Measurements from ENCODE around the gene NTM. TPM values are rescaled to one million over a fixed set of nuclear protein-coding genes. Genes with fewer than 3 reads are reported as not detected.

NTM gene
- total and polyA plus RNA-seq, 8 donors = 0.04 to 4.4 (median 0.50) TPM

- intact Hi-C loops (cut with DNase I) = no loop called here
- FAIRE-seq = no peak
- TF ChIP-seq CTCF (IDR thresholded peaks at IDR 0.05) = no peak
Observed at GRCh38 chr11:132036746-132037466, 666.5 kb downstream of the NTM start.

GRCh38 chr11:132037467-132037862 lies 667.0 kb downstream of the NTM start:
- FAIRE-seq (no peak), ATAC-seq (no peak), DNase-seq (no peak)
- intact Hi-C loops (cut with DNase I) = no loop called here
- TF ChIP-seq CTCF (IDR thresholded peaks at IDR 0.05) = no peak
- Histone ChIP-seq H3K4me3 (no peak overlapping the region), H3K27me3 (no peaks in the 10 kb centered on the region), H3K27ac (no peak overlapping the region), H3K36me3 (no peaks in the 10 kb centered on the region), H3K9me3 (no peaks in the 10 kb centered on the region), H3K4me1 (no peaks in the 10 kb centered on the region)
- 90 to 91% methylated on average over 3 of the region's 3 CpGs for WGBS, 2 donors

More at GRCh38 chr11:132036746-132037466, 666.5 kb downstream of the NTM start:
- Histone ChIP-seq H3K27me3 (no peaks in the 10 kb centered on the region), H3K4me3 (no peak overlapping the region), H3K27ac (no peak overlapping the region), H3K9me3 (no peaks in the 10 kb centered on the region), H3K4me1 (no peaks in the 10 kb centered on the region), H3K36me3 (no peaks in the 10 kb centered on the region)
- DNase-seq (no peak), ATAC-seq (no peak)
- WGBS, 2 donors = 70 to 81% methylated on average over 4 of the region's 4 CpGs

- FAIRE-seq = no peak
- ATAC-seq = no peak
- no peaks in the 10 kb centered on the region for H3K4me1 ChIP-seq
- WGBS, 2 donors = 68 to 72% methylated on average over 4 of the region's 4 CpGs
- H3K27me3 ChIP-seq = no peaks in the 10 kb centered on the region
- no peak overlapping the region for H3K27ac ChIP-seq
- TF ChIP-seq CTCF (IDR thresholded peaks at IDR 0.05) = no peak
- DNase-seq = no peak
- no peaks in the 10 kb centered on the region for H3K36me3 ChIP-seq
- H3K9me3 ChIP-seq = no peaks in the 10 kb centered on the region
- H3K4me3 ChIP-seq = no peak overlapping the region
- intact Hi-C loops (cut with DNase I) = no loop called here
Observed at GRCh38 chr11:132037956-132038355, 667.5 kb downstream of the NTM start.

GRCh38 chr11:132039521-132039920 lies 669.1 kb downstream of the NTM start:
- FAIRE-seq (no peak), ATAC-seq (no peak), DNase-seq (no peak)
- H3K4me1 ChIP-seq = no peaks in the 10 kb centered on the region
- H3K27me3 ChIP-seq = no peaks in the 10 kb centered on the region
- intact Hi-C loops (cut with DNase I) = no loop called here
- H3K4me3 ChIP-seq = no peak overlapping the region
- no peak for TF ChIP-seq CTCF (IDR thresholded peaks at IDR 0.05)
- H3K9me3 ChIP-seq = no peaks in the 10 kb centered on the region
- no peaks in the 10 kb centered on the region for H3K36me3 ChIP-seq
- no peak overlapping the region for H3K27ac ChIP-seq
- WGBS, 2 donors = 85 to 93% methylated on average over 7 of the region's 7 CpGs

GRCh38 chr11:132042296-132042695 lies 671.9 kb downstream of the NTM start:
- no peak for TF ChIP-seq CTCF (IDR thresholded peaks at IDR 0.05)
- no peaks in the 10 kb centered on the region for H3K36me3 ChIP-seq
- no peaks in the 10 kb centered on the region for H3K4me1 ChIP-seq
- H3K9me3 ChIP-seq = no peaks in the 10 kb centered on the region
- WGBS, 2 donors = 61 to 84% methylated on average over 2 of the region's 2 CpGs
- H3K27me3 ChIP-seq = peaks cover 0 to 3% (median 0%) of the 10 kb centered on the region in 4 donors
- no peak for DNase-seq
- no peak for FAIRE-seq
- H3K27ac ChIP-seq = no peak overlapping the region
- H3K4me3 ChIP-seq = no peak overlapping the region
- intact Hi-C loops (cut with DNase I) = no loop called here
- ATAC-seq = no peak
